CD8-positive, alpha-beta memory T cell (primary cell): Measurements from ENCODE around the gene PKD2. TPM values are rescaled to one million over a fixed set of nuclear protein-coding genes. Genes with fewer than 3 reads are reported as not detected.
A peak's percentile ranks its signal among the peaks of the same experiment; 100 is the strongest.

ENCODE experiments used
- CTCF ChIA-PET: fragments of 350-600 bp; sonication (Branson Sonifier 250); formaldehyde crosslinking; loops from one replicate; lab custom pipeline; 2021; ENCODE audit warnings: antibody characterized with exemption; lab: Charles Lee
- POLR2A ChIA-PET: fragments of 350-600 bp; sonication (Branson Sonifier 250); formaldehyde crosslinking; loops from one replicate; lab custom pipeline; 2021; ENCODE audit warnings: antibody characterized with exemption; lab: Charles Lee
- DNase-seq, 5 donors: peaks; one replicate each; pipeline versions ENCODE4 v3.0.0 to v3.0.0-alpha.2; 2020 to 2022; ENCODE audit warnings: mixed read lengths in 1 of 5
- H3K27ac ChIP-seq: one replicate; pipeline ENCODE4 v1.7.0; 2013; ENCODE audit warnings: low read depth, mild to moderate bottlenecking, low read length, moderate library complexity
- H3K27me3 ChIP-seq: 2 replicates; pipeline ENCODE4 v1.7.0; 2013; ENCODE audit warnings: low read length, mild to moderate bottlenecking; ENCODE audit not compliant: insufficient read depth, poor library complexity, severe bottlenecking
- H3K36me3 ChIP-seq: 2 replicates; pipeline ENCODE4 v1.7.0; 2013; ENCODE audit warnings: mild to moderate bottlenecking, low read length, moderate library complexity; ENCODE audit not compliant: insufficient read depth
- H3K4me1 ChIP-seq: 2 replicates; pipeline ENCODE4 v1.7.0; 2013; ENCODE audit warnings: mild to moderate bottlenecking, low read length, moderate library complexity; ENCODE audit not compliant: insufficient read depth
- H3K4me3 ChIP-seq: 2 replicates; pipeline ENCODE4 v1.7.0; 2013; ENCODE audit warnings: mild to moderate bottlenecking, low read length
- H3K9me3 ChIP-seq: 2 replicates; pipeline ENCODE4 v1.7.0; 2013; ENCODE audit warnings: mild to moderate bottlenecking, low read length
- H3K27ac Mint-ChIP-seq, 8 donors: one replicate each; pipeline ENCODE4 v1.8.0; 2020 to 2021; ENCODE audit warnings: mixed read lengths in 8 of 8, mild to moderate bottlenecking in 6 of 8, inconsistent platforms in 3 of 8, moderate library complexity in 3 of 8
- H3K27me3 Mint-ChIP-seq, 2 donors: one replicate each; pipeline ENCODE4 v1.8.0; 2020 to 2021; ENCODE audit warnings: mixed read lengths in 2 of 2, mild to moderate bottlenecking in 1 of 2, moderate library complexity in 1 of 2
- H3K36me3 Mint-ChIP-seq, 3 donors: one replicate each; pipeline ENCODE4 v1.8.0; 2020 to 2021; ENCODE audit warnings: mixed read lengths in 3 of 3, inconsistent platforms in 1 of 3, mild to moderate bottlenecking in 1 of 3
- H3K4me1 Mint-ChIP-seq, 3 donors: one replicate each; pipeline ENCODE4 v1.8.0; 2020 to 2021; ENCODE audit warnings: mixed read lengths in 3 of 3, inconsistent platforms in 1 of 3, mild to moderate bottlenecking in 1 of 3
- H3K4me3 Mint-ChIP-seq, 7 donors: one replicate each; pipeline ENCODE4 v1.8.0; 2020 to 2021; ENCODE audit warnings: mixed read lengths in 7 of 7, mild to moderate bottlenecking in 6 of 7, moderate library complexity in 4 of 7, inconsistent platforms in 2 of 7
- H3K9me3 Mint-ChIP-seq, 5 donors: one replicate each; pipeline ENCODE4 v1.8.0; 2020 to 2022; ENCODE audit warnings: mixed read lengths in 5 of 5, mild to moderate bottlenecking in 3 of 5, moderate library complexity in 2 of 5, inconsistent platforms in 1 of 5
- polyA plus RNA-seq: library from polyadenylated mRNA; unstranded; fragments of 300-500 nt; fragmentation: Illumina TruSeq; gene quantifications from one replicate; pipeline ENCODE4 v1.2.3, GENCODE V29; 2021
- total RNA-seq, 2 experiments: library from RNA; stranded (reverse); gene quantifications; one replicate each; pipeline ENCODE4 v1.2.3, GENCODE V29; 2021

The PKD2 gene
- total and polyA plus RNA-seq, 3 experiments from 2014 or later = 4.9 to 8.3 (median 7.1) TPM

DNA sequence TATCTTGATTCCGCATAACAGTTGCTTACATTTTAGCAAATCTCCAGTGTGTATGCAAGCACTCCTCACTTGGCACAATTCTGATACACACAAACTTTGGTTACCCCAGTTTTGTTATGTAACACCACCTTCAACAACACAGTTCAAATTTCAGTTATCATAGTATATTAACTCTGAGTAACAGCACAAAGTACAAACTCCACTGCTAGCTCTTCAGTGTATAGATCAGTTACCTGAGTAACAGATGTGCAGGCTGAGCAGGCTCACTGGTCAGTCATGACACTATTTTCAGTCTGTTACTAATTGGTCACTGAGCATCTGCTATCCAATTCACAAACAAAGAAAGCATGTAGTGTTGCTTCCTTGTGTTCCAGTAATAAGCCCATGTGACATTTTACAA lies 55.4 kb downstream of the PKD2 start:
- peaks cover 19 to 57% (median 32%) of the 10 kb centered on the region in 3 donors for H3K36me3 Mint-ChIP-seq
- Histone ChIP-seq H3K9me3 (no peaks in the 10 kb centered on the region), H3K4me3 (no peak overlapping the region), H3K27me3 (no peaks in the 10 kb centered on the region), H3K27ac (no peak overlapping the region), H3K36me3 (peaks cover 6% of the 10 kb centered on the region), H3K4me1 (no peaks in the 10 kb centered on the region)
- ChIA-PET CTCF (no interaction called here), POLR2A (no interaction called here)
- no peaks in the 10 kb centered on the region for H3K27me3 Mint-ChIP-seq
- peak overlapping the region in 1 of 8 donors; percentile 17 for H3K27ac Mint-ChIP-seq
- no peak overlapping the region for H3K4me3 Mint-ChIP-seq
- peaks cover 0 to 4% (median 0%) of the 10 kb centered on the region in 5 donors for H3K9me3 Mint-ChIP-seq
- H3K4me1 Mint-ChIP-seq = no peaks in the 10 kb centered on the region
- no peak for DNase-seq

DNA sequence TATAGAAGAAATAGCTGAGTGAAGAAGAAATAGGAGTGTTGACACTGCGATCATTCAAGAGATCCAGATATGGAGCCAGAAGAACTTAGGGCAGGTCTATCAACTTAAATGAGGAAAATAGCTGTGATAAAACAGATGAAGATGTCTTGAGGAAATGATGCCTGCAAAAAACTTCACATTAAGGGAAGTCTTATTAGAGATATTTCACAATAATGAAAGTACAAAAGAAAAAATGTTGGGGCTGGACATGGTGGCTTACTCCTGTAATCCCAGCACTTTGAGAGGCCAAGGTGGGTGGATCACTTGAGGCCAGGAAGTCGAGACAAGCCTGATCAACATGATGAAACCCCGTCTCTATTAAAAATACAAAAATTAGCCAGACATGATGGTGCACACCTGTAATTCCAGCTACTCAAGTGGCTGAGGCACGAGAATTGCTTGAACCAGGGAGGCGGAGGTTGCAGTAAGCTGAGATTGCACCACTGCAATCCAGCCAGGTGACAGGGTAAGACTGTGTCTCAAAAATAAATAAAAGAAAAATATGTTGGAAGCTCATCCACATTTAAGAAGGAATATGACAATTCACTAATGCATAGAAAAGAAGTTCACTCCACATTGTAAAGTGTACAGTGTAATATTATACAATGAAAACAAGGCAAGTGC lies 56.3 kb downstream of the PKD2 start:
- H3K36me3 Mint-ChIP-seq = peaks cover 23 to 59% (median 37%) of the 10 kb centered on the region in 3 donors
- no peaks in the 10 kb centered on the region for H3K27me3 Mint-ChIP-seq
- no peak overlapping the region for H3K27ac Mint-ChIP-seq
- no peak for DNase-seq
- no peaks in the 10 kb centered on the region for H3K4me1 Mint-ChIP-seq
- H3K27ac ChIP-seq = no peak overlapping the region
- peaks cover 0 to 7% (median 0%) of the 10 kb centered on the region in 5 donors for H3K9me3 Mint-ChIP-seq
- no peaks in the 10 kb centered on the region for H3K4me1 ChIP-seq
- no peak overlapping the region for H3K4me3 Mint-ChIP-seq
- CTCF ChIA-PET = no interaction called here
- no peaks in the 10 kb centered on the region for H3K27me3 ChIP-seq
- no peak overlapping the region for H3K4me3 ChIP-seq
- peaks cover 10% of the 10 kb centered on the region for H3K36me3 ChIP-seq
- POLR2A ChIA-PET = no interaction called here
- no peaks in the 10 kb centered on the region for H3K9me3 ChIP-seq

GRCh38 chr4:88064410-88064809 lies 57.0 kb downstream of the PKD2 start:
- no peaks in the 10 kb centered on the region for H3K4me1 ChIP-seq
- no peaks in the 10 kb centered on the region for H3K27me3 ChIP-seq
- POLR2A ChIA-PET = no interaction called here
- H3K36me3 ChIP-seq = peaks cover 10% of the 10 kb centered on the region
- Mint-ChIP-seq H3K9me3 (peaks cover 0 to 7% (median 0%) of the 10 kb centered on the region in 5 donors), H3K27me3 (no peaks in the 10 kb centered on the region), H3K4me3 (no peak overlapping the region), H3K27ac (no peak overlapping the region), H3K36me3 (peaks cover 28 to 57% (median 39%) of the 10 kb centered on the region in 3 donors), H3K4me1 (no peaks in the 10 kb centered on the region)
- CTCF ChIA-PET = no interaction called here
- no peak overlapping the region for H3K4me3 ChIP-seq
- no peaks in the 10 kb centered on the region for H3K9me3 ChIP-seq
- no peak overlapping the region for H3K27ac ChIP-seq
- no peak for DNase-seq

DNA sequence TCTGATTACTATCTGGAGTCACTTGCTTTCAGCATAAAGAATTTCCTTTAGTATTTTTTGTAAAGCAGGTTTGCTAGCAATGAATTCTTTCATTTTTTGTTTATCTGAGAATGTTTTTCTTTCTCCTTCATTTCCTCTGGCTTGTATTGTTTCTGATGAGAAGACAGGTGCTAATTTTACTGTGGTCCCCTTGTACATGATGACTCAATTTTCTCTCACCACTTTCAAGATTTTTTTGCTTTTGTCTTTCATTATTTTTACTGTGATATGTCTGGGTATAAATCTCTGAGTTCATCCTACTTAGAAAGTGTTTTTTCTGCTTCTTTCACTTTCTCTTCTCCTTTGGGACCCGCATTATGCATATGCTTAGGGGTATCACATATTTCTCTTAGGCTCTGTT lies 62.6 kb downstream of the PKD2 start:
- Mint-ChIP-seq H3K27me3 (no peaks in the 10 kb centered on the region), H3K4me3 (no peak overlapping the region), H3K27ac (peak overlapping the region in 1 of 8 donors; percentile 15), H3K4me1 (no peaks in the 10 kb centered on the region), H3K9me3 (peaks cover 3 to 13% (median 6%) of the 10 kb centered on the region in 5 donors), H3K36me3 (peaks cover 56 to 72% (median 56%) of the 10 kb centered on the region in 3 donors)
- H3K27ac ChIP-seq = no peak overlapping the region
- CTCF ChIA-PET = interaction anchor here (1.0 kb wide), 1 partner anchor 37 kb away, joined by 3 read pairs; no protein-coding TSS in a partner anchor
- H3K27me3 ChIP-seq = no peaks in the 10 kb centered on the region
- H3K4me3 ChIP-seq = no peak overlapping the region
- no peaks in the 10 kb centered on the region for H3K4me1 ChIP-seq
- H3K9me3 ChIP-seq = no peaks in the 10 kb centered on the region
- POLR2A ChIA-PET = no interaction called here
- peaks cover 10% of the 10 kb centered on the region for H3K36me3 ChIP-seq
- no peak for DNase-seq

GRCh38 chr4:88075336-88075735 lies 67.9 kb downstream of the PKD2 start:
- H3K4me3 ChIP-seq = no peak overlapping the region
- ChIA-PET POLR2A (no interaction called here), CTCF (no interaction called here)
- H3K9me3 Mint-ChIP-seq = peaks cover 3 to 6% (median 5%) of the 10 kb centered on the region in 5 donors
- H3K4me1 Mint-ChIP-seq = no peaks in the 10 kb centered on the region
- peaks cover 32 to 47% (median 35%) of the 10 kb centered on the region in 3 donors for H3K36me3 Mint-ChIP-seq
- no peak overlapping the region for H3K27ac ChIP-seq
- no peaks in the 10 kb centered on the region for H3K36me3 ChIP-seq
- no peaks in the 10 kb centered on the region for H3K9me3 ChIP-seq
- H3K27me3 ChIP-seq = no peaks in the 10 kb centered on the region
- no peaks in the 10 kb centered on the region for H3K27me3 Mint-ChIP-seq
- no peak overlapping the region for H3K4me3 Mint-ChIP-seq
- no peaks in the 10 kb centered on the region for H3K4me1 ChIP-seq
- no peak for DNase-seq
- H3K27ac Mint-ChIP-seq = no peak overlapping the region

- Histone ChIP-seq H3K9me3 (no peaks in the 10 kb centered on the region), H3K27me3 (no peaks in the 10 kb centered on the region), H3K27ac (no peak overlapping the region), H3K4me3 (no peak overlapping the region), H3K36me3 (no peaks in the 10 kb centered on the region), H3K4me1 (no peaks in the 10 kb centered on the region)
- ChIA-PET POLR2A (no interaction called here), CTCF (no interaction called here)
- peak overlapping the region in 1 of 8 donors; percentile 70 for H3K27ac Mint-ChIP-seq
- no peaks in the 10 kb centered on the region for H3K27me3 Mint-ChIP-seq
- no peaks in the 10 kb centered on the region for H3K9me3 Mint-ChIP-seq
- no peak overlapping the region for H3K4me3 Mint-ChIP-seq
- DNase-seq = no peak
- H3K36me3 Mint-ChIP-seq = peaks cover 16 to 27% (median 17%) of the 10 kb centered on the region in 3 donors
- no peaks in the 10 kb centered on the region for H3K4me1 Mint-ChIP-seq
Observed at GRCh38 chr4:88077911-88078524, 70.6 kb downstream of the PKD2 start.

DNA sequence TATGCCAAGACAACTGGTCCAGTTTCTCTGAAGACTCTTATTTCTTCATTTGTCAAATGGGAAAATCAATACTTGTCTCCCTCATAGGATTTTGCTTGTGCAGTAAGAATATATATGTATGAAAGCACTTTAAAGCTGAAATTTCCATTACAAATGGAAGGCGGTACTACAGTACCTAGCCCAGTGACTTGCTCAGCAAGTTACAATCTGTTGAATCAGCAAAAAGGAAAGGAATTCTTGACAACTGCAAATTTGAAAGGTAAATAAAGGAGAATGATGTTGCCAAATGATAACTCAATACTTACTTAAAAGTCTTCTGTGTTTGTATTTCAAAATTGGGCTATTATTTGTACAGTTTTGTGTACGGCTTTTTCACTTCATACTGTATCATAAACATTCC lies 71.1 kb downstream of the PKD2 start:
- ChIA-PET CTCF (no interaction called here), POLR2A (no interaction called here)
- Mint-ChIP-seq H3K4me1 (no peaks in the 10 kb centered on the region), H3K36me3 (peaks cover 16 to 26% (median 17%) of the 10 kb centered on the region in 3 donors), H3K4me3 (no peak overlapping the region), H3K27me3 (no peaks in the 10 kb centered on the region), H3K9me3 (no peaks in the 10 kb centered on the region), H3K27ac (no peak overlapping the region)
- no peak for DNase-seq
- H3K4me1 ChIP-seq = no peaks in the 10 kb centered on the region
- H3K9me3 ChIP-seq = no peaks in the 10 kb centered on the region
- no peak overlapping the region for H3K27ac ChIP-seq
- H3K27me3 ChIP-seq = no peaks in the 10 kb centered on the region
- no peak overlapping the region for H3K4me3 ChIP-seq
- no peaks in the 10 kb centered on the region for H3K36me3 ChIP-seq

DNA sequence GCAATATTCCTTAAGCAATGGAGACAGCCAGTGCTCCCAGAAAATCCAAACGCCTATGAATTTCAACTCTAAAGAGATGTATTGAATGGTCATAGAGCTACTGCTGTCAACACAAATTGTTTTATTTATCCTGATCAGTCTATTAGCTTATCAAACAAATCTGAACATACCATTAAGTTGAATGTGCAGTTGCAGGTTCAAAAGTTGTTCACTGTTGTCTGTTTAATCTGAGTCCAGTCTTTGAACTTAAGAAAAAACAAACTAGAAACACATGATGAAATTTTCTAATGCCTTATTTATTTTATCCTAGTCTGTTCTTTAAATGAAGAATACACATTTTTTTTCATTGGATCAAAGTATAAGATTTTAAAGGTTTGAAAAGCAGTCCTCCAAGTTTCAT lies 73.2 kb downstream of the PKD2 start:
- no peaks in the 10 kb centered on the region for H3K27me3 ChIP-seq
- Mint-ChIP-seq H3K4me3 (no peak overlapping the region), H3K27ac (no peak overlapping the region), H3K36me3 (peaks cover 9 to 10% (median 9%) of the 10 kb centered on the region in 3 donors), H3K4me1 (no peaks in the 10 kb centered on the region), H3K9me3 (no peaks in the 10 kb centered on the region), H3K27me3 (no peaks in the 10 kb centered on the region)
- H3K9me3 ChIP-seq = no peaks in the 10 kb centered on the region
- no peak overlapping the region for H3K4me3 ChIP-seq
- DNase-seq = no peak
- H3K4me1 ChIP-seq = no peaks in the 10 kb centered on the region
- POLR2A ChIA-PET = no interaction called here
- H3K36me3 ChIP-seq = no peaks in the 10 kb centered on the region
- no peak overlapping the region for H3K27ac ChIP-seq
- CTCF ChIA-PET = no interaction called here
